Glutamatergic neuron (in vitro differentiated cells): ENCODE data around the gene MAEL. TPM values are rescaled to one million over a fixed set of nuclear protein-coding genes. Genes with fewer than 3 reads are reported as not detected.

Experiments used
- DNase-seq: peaks from one replicate; pipeline ENCODE4 v3.0.0; 2022
- H3K27ac Mint-ChIP-seq: one replicate; pipeline ENCODE4 v1.8.0; 2020; ENCODE audit warnings: mild to moderate bottlenecking, mixed read lengths, inconsistent platforms; ENCODE audit not compliant: unreplicated experiment
- H3K27me3 Mint-ChIP-seq: one replicate; pipeline ENCODE4 v1.8.0; 2020; ENCODE audit warnings: mild to moderate bottlenecking, moderate library complexity, mixed read lengths, inconsistent platforms; ENCODE audit not compliant: unreplicated experiment
- H3K36me3 Mint-ChIP-seq: one replicate; pipeline ENCODE4 v1.8.0; 2020; ENCODE audit warnings: mild to moderate bottlenecking, mixed read lengths, inconsistent platforms; ENCODE audit not compliant: unreplicated experiment
- H3K4me1 Mint-ChIP-seq: one replicate; pipeline ENCODE4 v1.8.0; 2020; ENCODE audit warnings: mild to moderate bottlenecking, low read depth, mixed read lengths, inconsistent platforms; ENCODE audit not compliant: unreplicated experiment
- H3K4me3 Mint-ChIP-seq: one replicate; pipeline ENCODE4 v1.8.0; 2020; ENCODE audit warnings: mild to moderate bottlenecking, mixed read lengths, inconsistent platforms; ENCODE audit not compliant: unreplicated experiment
- H3K9me3 Mint-ChIP-seq: one replicate; pipeline ENCODE4 v1.8.0; 2020; ENCODE audit warnings: mild to moderate bottlenecking, moderate library complexity, mixed read lengths, inconsistent platforms; ENCODE audit not compliant: unreplicated experiment
- long read RNA-seq: library from polyadenylated mRNA; unstranded; transcript quantifications from one replicate; pipeline ENCODE4 v2.0.0, GENCODE V29; 2020; ENCODE audit not compliant: unreplicated experiment
- total RNA-seq: library from RNA; stranded (reverse); fragmentation: NEBNext Ultra II Directional; extraction: Animal tissue kit (Norgen Biotek cat#: 25700); gene quantifications from one replicate; pipeline ENCODE4 v1.2.1, GENCODE V29; 2021; ENCODE audit not compliant: unreplicated experiment
- TF ChIP-seq, protein P1 (sequence below): fragments of 200-600 bp; sonication (generic); IDR thresholded peaks from one replicate; pipeline ENCODE4 v1.5.0; 2021; ENCODE audit not compliant: partially characterized antibody, unreplicated experiment

The MAEL gene
- not detected for total RNA-seq
- long read RNA-seq = 0 reads

GRCh38 chr1:166988974-166989515, at the start of gene MAEL:
TSS of gene MAEL (plus strand) at chr1:166989280. CDS start at chr1:166989353, 73 bp downstream.
- H3K36me3 Mint-ChIP-seq = no peaks in the 10 kb centered on the region
- no peaks in the 10 kb centered on the region for H3K9me3 Mint-ChIP-seq
- no peaks in the 10 kb centered on the region for H3K4me1 Mint-ChIP-seq
- DNase-seq = no peak
- no peak within 1 kb of the TSS for H3K4me3 Mint-ChIP-seq
- H3K27me3 Mint-ChIP-seq = no peaks in the 10 kb centered on the region
- H3K27ac Mint-ChIP-seq = no peak within 1 kb of the TSS
- TF ChIP-seq, protein P1, sequence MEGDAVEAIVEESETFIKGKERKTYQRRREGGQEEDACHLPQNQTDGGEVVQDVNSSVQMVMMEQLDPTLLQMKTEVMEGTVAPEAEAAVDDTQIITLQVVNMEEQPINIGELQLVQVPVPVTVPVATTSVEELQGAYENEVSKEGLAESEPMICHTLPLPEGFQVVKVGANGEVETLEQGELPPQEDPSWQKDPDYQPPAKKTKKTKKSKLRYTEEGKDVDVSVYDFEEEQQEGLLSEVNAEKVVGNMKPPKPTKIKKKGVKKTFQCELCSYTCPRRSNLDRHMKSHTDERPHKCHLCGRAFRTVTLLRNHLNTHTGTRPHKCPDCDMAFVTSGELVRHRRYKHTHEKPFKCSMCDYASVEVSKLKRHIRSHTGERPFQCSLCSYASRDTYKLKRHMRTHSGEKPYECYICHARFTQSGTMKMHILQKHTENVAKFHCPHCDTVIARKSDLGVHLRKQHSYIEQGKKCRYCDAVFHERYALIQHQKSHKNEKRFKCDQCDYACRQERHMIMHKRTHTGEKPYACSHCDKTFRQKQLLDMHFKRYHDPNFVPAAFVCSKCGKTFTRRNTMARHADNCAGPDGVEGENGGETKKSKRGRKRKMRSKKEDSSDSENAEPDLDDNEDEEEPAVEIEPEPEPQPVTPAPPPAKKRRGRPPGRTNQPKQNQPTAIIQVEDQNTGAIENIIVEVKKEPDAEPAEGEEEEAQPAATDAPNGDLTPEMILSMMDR = no peak

DNA sequence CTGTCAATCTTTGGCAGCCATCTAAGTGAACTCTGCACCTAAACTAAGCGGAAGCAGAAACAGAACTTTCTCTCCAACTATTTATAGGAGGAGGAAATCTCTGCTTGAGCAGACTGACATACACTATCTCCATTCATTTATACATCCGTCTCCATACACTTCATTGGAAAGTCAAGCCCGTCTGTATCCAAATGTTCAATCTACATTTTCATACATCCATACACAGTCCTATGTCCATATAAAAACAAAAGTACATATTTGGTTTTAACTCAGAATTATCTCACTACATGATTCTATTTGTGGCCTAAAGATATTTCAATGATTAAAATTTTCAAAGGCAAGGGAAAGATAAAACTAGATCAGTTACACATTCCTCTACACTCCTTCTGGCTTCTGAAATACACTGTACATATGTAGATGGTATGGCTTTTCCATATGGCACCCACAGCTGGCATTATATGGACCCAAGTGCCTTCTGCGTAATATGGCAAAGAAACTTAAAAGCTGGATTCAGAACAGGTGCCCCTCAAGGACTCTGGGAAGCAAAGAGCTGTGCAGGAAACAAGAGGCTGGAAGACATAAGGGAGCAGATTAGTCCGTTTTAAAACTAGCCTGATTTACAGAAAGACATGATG, 49.2 kb upstream of the MAEL start:
- H3K27me3 Mint-ChIP-seq = no peaks in the 10 kb centered on the region
- no peaks in the 10 kb centered on the region for H3K9me3 Mint-ChIP-seq
- H3K4me3 Mint-ChIP-seq = no peak overlapping the region
- TF ChIP-seq, protein P1 = no peak
- no peak overlapping the region for H3K27ac Mint-ChIP-seq
- H3K36me3 Mint-ChIP-seq = no peaks in the 10 kb centered on the region
- no peak for DNase-seq
- H3K4me1 Mint-ChIP-seq = peaks cover 3% of the 10 kb centered on the region

- TF ChIP-seq, protein P1 = no peak
- Mint-ChIP-seq H3K4me3 (no peak overlapping the region), H3K4me1 (peaks cover 2% of the 10 kb centered on the region), H3K27ac (no peak overlapping the region), H3K9me3 (no peaks in the 10 kb centered on the region), H3K27me3 (no peaks in the 10 kb centered on the region), H3K36me3 (no peaks in the 10 kb centered on the region)
- DNase-seq = no peak
Observed at GRCh38 chr1:166944186-166944967, 44.7 kb upstream of the MAEL start.

DNA sequence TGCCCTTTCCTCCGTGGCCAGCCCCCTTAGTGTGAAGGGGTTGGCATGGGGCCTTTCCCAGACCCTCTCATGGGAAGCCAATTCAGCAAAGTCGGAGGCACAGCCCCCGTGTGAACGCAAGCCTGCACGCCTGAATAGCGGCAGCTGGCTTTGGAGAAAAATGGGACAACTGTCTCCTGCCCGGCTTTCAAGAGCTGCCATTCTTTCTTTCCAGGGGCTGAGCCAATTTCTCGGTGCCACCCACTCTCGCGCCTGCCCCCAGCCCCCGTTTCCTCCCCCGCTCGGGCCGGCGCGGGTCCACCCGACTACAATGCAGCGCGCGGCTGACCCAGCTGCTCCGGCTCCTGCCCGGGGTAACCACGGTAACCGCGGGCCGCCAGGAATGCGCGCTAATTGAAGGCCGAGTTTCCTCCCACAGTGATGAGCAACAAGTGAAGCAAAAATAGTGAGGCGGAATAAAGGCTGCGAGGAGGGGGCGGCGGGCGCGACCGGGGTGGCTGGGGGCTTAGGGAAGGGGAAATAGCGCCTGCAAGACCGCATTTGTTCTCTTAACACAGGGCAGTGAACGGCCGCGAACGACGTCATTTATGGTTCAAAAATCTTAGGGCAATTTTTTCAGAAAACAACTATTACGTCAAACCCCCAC, 41.6 kb upstream of the MAEL start:
- Mint-ChIP-seq H3K4me3 (peak overlapping the region; percentile 77), H3K27ac (no peak overlapping the region), H3K27me3 (no peaks in the 10 kb centered on the region), H3K4me1 (peaks cover 2% of the 10 kb centered on the region), H3K36me3 (no peaks in the 10 kb centered on the region), H3K9me3 (no peaks in the 10 kb centered on the region)
- TF ChIP-seq, protein P1 = no peak
- peak; percentile 68 for DNase-seq
